ES-I3 (cell line): ENCODE data around the gene MYO7B.

Source experiments
- H3K36me3 ChIP-seq: 2 replicates; pipeline ENCODE4 v1.6.1; 2013; ENCODE audit warnings: mild to moderate bottlenecking, low read length, control low read depth, moderate library complexity; ENCODE audit not compliant: insufficient read depth
- H3K4me1 ChIP-seq: 2 replicates; pipeline ENCODE4 v1.6.1; 2013; ENCODE audit warnings: mild to moderate bottlenecking, control low read depth, low read length; ENCODE audit not compliant: insufficient read depth
- H3K9ac ChIP-seq: 2 replicates; pipeline ENCODE4 v1.6.1; 2013; ENCODE audit warnings: low read depth, mild to moderate bottlenecking, low read length, moderate library complexity
- H3K9me3 ChIP-seq: 2 replicates; pipeline ENCODE4 v1.6.1; 2013; ENCODE audit warnings: mild to moderate bottlenecking, low read length, moderate library complexity; ENCODE audit not compliant: control insufficient read depth, insufficient read depth

The MYO7B gene

GRCh38 chr2:127619203-127619590, 83.7 kb downstream of the MYO7B start:
- no peaks in the 10 kb centered on the region for H3K4me1 ChIP-seq
- H3K9me3 ChIP-seq: no peaks in the 10 kb centered on the region
- no peak overlapping the region for H3K9ac ChIP-seq
- no peaks in the 10 kb centered on the region for H3K36me3 ChIP-seq

- no peak overlapping the region for H3K9ac ChIP-seq
- H3K36me3 ChIP-seq: no peaks in the 10 kb centered on the region
- H3K9me3 ChIP-seq: no peaks in the 10 kb centered on the region
- no peaks in the 10 kb centered on the region for H3K4me1 ChIP-seq
Measured at GRCh38 chr2:127619877-127620705, 84.6 kb downstream of the MYO7B start.

DNA sequence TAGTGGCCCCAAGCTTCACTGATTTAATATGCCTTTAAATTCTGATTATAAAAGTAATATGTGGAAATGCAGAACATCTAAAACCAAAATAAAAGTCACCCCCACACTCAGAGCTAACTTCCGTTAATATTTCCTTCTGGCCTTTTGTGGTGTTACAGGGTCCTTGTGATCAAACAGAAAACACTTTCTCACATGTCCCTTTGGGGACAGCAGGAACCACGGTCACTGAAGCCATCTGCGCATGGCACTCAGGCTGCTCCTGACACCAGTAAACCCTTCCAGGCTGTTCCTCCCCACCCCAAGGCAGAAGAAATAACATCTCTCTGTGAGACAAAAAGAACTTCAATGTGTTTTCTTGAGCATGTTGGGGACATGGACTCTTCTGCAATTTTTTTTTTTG, 85.4 kb downstream of the MYO7B start:
- Histone ChIP-seq H3K9ac (no peak overlapping the region), H3K36me3 (no peaks in the 10 kb centered on the region), H3K4me1 (no peaks in the 10 kb centered on the region)

DNA sequence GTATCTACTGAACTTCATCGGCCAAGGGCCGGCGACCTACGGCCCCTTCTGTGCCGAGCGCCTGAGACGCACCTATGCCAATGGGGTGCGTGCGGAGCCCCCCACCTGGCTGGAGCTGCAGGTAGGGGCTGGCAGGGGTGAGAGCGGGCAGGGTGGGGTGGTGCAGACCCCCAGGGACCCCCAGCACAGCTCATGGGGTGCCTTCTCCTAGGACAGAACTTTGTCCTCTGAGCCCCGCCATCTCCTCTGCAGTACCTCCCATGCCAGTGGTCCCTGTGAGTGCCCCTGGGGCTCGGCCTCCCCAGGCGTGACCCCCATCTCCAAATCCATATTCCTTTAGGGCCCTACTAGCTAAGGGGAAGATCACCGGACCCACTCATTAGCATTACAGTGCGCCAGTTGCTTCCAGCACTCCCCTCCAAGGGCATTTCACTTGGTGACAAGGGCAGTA, 86.5 kb downstream of the MYO7B start:
- Histone ChIP-seq H3K4me1 (no peaks in the 10 kb centered on the region), H3K9ac (no peak overlapping the region), H3K9me3 (no peaks in the 10 kb centered on the region), H3K36me3 (no peaks in the 10 kb centered on the region)

More for the DNA sequence above, 85.4 kb downstream of the MYO7B start:
- H3K9me3 ChIP-seq: no peaks in the 10 kb centered on the region

- Histone ChIP-seq H3K4me1 (no peaks in the 10 kb centered on the region), H3K36me3 (no peaks in the 10 kb centered on the region), H3K9ac (no peak overlapping the region), H3K9me3 (no peaks in the 10 kb centered on the region)
Measured at GRCh38 chr2:127622561-127623387, 87.3 kb downstream of the MYO7B start.

DNA sequence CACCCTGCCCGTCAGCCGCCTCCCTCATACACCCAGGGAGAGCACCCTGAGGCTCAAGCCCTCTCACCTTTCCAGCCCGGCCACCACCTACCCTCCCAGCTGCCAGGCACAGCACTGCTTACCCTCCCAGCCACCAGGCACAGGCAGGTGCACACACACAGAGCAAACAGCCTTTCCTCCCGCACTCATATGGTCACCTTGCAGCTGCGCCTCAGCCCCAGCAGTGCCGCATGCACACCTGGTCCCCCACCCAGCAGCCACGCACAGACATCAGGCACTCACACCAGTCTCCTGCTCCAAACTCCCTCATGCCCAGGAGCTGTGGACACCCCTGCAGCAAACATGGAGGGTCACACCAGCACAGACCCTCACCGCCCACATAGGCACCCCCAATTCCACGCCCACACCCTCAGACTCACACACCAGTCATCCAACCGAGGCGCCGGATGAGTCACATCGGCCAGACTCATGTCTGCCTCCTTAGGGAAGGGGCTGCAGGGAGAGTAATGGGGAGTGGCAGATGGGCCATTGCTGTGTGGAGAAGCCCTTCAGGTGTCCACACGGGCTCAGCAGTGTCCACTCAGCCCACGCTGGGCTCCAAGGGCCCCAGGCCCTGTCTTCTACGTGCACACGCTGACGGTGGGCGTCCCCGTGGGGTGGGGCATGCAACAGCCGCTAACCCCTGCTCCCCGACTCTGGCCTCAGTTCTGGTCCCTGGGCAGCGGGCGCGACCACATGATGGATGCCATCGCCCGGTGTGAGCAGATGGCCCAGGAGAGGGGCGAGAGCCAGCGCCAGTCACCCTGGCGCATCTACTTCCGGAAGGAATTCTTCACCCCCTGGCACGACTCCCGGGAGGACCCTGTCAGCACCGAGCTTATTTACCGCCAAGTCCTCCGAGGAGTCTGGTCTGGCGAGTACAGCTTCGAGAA, 88.2 kb downstream of the MYO7B start:
- H3K9me3 ChIP-seq: no peaks in the 10 kb centered on the region
- no peaks in the 10 kb centered on the region for H3K36me3 ChIP-seq
- no peaks in the 10 kb centered on the region for H3K4me1 ChIP-seq
- no peak overlapping the region for H3K9ac ChIP-seq

GRCh38 chr2:127624320-127624755, 88.9 kb downstream of the MYO7B start:
- H3K9ac ChIP-seq: no peak overlapping the region
- no peaks in the 10 kb centered on the region for H3K4me1 ChIP-seq
- no peaks in the 10 kb centered on the region for H3K36me3 ChIP-seq
- H3K9me3 ChIP-seq: no peaks in the 10 kb centered on the region

- Histone ChIP-seq H3K4me1 (no peaks in the 10 kb centered on the region), H3K9me3 (no peaks in the 10 kb centered on the region), H3K36me3 (no peaks in the 10 kb centered on the region), H3K9ac (no peak overlapping the region)
Measured at GRCh38 chr2:127624756-127625571, 89.5 kb downstream of the MYO7B start.

DNA sequence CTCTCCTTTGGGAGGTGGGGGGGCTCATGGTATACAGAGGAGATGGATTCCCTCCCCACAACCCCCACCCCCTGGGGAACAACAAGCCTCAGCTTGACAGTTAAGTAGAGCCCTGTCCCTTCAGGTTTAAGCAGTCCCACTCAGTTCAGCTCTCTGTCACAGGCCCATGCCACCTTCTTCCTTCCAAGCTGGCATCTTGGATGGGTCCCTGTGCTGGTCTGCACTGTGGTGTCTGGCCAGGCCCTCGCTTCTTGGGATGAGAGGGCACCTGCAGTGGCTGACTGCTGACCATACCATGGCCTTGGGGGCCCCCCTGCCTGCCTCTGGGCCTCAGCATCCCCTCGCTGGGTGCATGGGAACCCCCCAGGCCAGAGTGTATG, 90.1 kb downstream of the MYO7B start:
- no peaks in the 10 kb centered on the region for H3K9me3 ChIP-seq
- no peaks in the 10 kb centered on the region for H3K4me1 ChIP-seq
- no peak overlapping the region for H3K9ac ChIP-seq
- no peaks in the 10 kb centered on the region for H3K36me3 ChIP-seq

- H3K9me3 ChIP-seq: no peaks in the 10 kb centered on the region
- H3K36me3 ChIP-seq: no peaks in the 10 kb centered on the region
- no peaks in the 10 kb centered on the region for H3K4me1 ChIP-seq
- H3K9ac ChIP-seq: no peak overlapping the region
Measured at GRCh38 chr2:127626175-127626574, 90.7 kb downstream of the MYO7B start.

GRCh38 chr2:127626917-127627739, 91.6 kb downstream of the MYO7B start:
- no peaks in the 10 kb centered on the region for H3K9me3 ChIP-seq
- H3K9ac ChIP-seq: no peak overlapping the region
- no peaks in the 10 kb centered on the region for H3K4me1 ChIP-seq
- H3K36me3 ChIP-seq: no peaks in the 10 kb centered on the region

DNA sequence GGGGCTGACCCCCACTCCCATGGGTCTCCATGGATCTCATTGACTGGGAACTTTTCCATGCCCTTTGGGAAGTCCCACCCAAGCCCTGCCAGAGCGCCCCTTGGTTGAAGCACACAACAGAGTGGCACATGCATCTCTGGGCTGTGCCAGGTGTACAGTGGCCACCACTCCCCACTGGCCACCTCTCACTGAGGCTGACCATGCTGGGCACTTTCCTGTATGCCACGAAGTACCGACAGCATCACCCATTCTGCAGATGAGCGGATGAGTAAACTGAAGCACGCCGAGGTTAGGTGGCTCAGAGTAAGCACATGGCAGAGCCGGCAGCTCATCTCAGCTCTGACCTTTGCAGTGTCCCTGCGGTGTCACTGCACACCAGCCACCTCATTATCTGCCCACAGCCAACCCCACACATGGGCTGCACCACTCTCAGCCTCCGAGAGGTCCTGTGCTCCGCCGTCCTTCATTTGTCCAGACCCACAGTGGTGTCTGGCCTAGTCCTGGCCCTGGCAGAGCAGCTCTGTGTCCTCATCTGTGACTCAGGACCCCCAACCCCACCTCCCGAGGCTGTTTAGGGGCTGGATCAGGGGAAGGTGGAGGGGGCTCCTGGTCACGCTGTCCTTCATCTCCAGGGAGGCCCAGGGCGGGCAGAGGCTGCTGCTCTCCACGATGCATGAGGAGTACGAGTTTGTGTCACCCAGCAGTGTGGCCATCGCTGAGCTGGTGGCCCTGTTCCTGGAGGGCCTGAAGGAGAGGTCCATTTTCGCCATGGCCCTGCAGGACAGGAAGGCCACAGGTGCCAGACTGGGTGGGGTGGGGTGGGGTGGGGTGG, 92.5 kb downstream of the MYO7B start:
- Histone ChIP-seq H3K9ac (no peak overlapping the region), H3K36me3 (no peaks in the 10 kb centered on the region), H3K9me3 (no peaks in the 10 kb centered on the region), H3K4me1 (no peaks in the 10 kb centered on the region)
